Tibial nerve (tissue), 4 donors: Measurements from ENCODE around the gene BMERB1. TPM values are rescaled to one million over a fixed set of nuclear protein-coding genes. Genes with fewer than 3 reads are reported as not detected.
"Not testable (repeated sequence)": the region's sequence is repeated elsewhere in the genome, so short reads cannot be mapped to it uniquely, and the experiment has no call there.

Experiments used
- DNase-seq, 2 donors: peaks; one replicate each; pipeline ENCODE4 v3.0.0-alpha.2; 2019; ENCODE audit warnings: low spot score in 2 of 2
- H3K27ac ChIP-seq, 4 donors: fragments of 200-600 bp; sonication (generic) in 3 of 4; one replicate each; pipeline ENCODE4 v1.5.1; 2017 to 2019; ENCODE audit warnings: mild to moderate bottlenecking in 1 of 4
- H3K27me3 ChIP-seq, 2 donors: fragments of 200-600 bp; sonication (generic) in 1 of 2; one replicate each; pipeline versions ENCODE4 v1.5.1 to v1.6.0; 2017 to 2019
- H3K36me3 ChIP-seq, 3 donors: fragments of 200-600 bp; sonication (generic); one replicate each; pipeline ENCODE4 v1.5.1; 2018 to 2019
- H3K4me1 ChIP-seq, 4 donors: fragments of 200-600 bp; sonication (generic) in 3 of 4; one replicate each; pipeline ENCODE4 v1.5.1; 2017 to 2019
- H3K4me3 ChIP-seq, 4 donors: fragments of 200-600 bp; sonication (generic) in 3 of 4; one replicate each; pipeline ENCODE4 v1.5.1; 2017 to 2019; ENCODE audit warnings: mild to moderate bottlenecking in 1 of 4, moderate library complexity in 1 of 4
- H3K9me3 ChIP-seq, 4 donors: fragments of 200-600 bp; sonication (generic) in 3 of 4; one replicate each; pipeline ENCODE4 v1.5.1; 2017 to 2019
- CTCF ChIP-seq, 5 experiments: fragments of 200-600 bp in 3 of 5; fragments of 450-650 bp in 2 of 5; sonication (generic) in 3 of 5; IDR thresholded peaks; one replicate each; pipeline ENCODE4 v1.5.1; 2016 to 2019; ENCODE audit warnings: antibody characterized with exemption in 5 of 5, mild to moderate bottlenecking in 3 of 5, moderate library complexity in 2 of 5
- EP300 ChIP-seq, 2 donors: sonication (generic); formaldehyde crosslinking; IDR thresholded peaks; one replicate each; pipeline ENCODE4 v1.6.1; 2017; ENCODE audit warnings: antibody characterized with exemption in 2 of 2, mild to moderate bottlenecking in 1 of 2
- POLR2A ChIP-seq, 2 donors: fragments of 450-650 bp; IDR thresholded peaks; one replicate each; pipeline ENCODE4 v1.6.1; 2017; ENCODE audit warnings: antibody characterized with exemption in 2 of 2, mild to moderate bottlenecking in 2 of 2, moderate library complexity in 2 of 2
- WGBS, 2 donors: methylation state at CpG; one replicate each; pipeline ENCODE4 v1.1.5; 2018; 5-methylcytosine and 5-hydroxymethylcytosine counted together
- total RNA-seq, 4 donors: library from RNA; depleted of rRNA; stranded (reverse); fragments of >200 nt; gene quantifications; one replicate each; pipeline ENCODE4 v1.1.0, GENCODE V29; 2016

The BMERB1 gene
- total RNA-seq, 4 donors from 2014 or later: 42.9 to 85.9 (median 54.8) TPM

- DNase-seq: no peak
- Histone ChIP-seq H3K4me3 (no peak overlapping the region), H3K27me3 (no peaks in the 10 kb centered on the region), H3K9me3 (no peaks in the 10 kb centered on the region), H3K27ac (no peak overlapping the region), H3K4me1 (no peaks in the 10 kb centered on the region), H3K36me3 (no peaks in the 10 kb centered on the region)
- WGBS, 2 donors: 92% methylated on average over 2 of the region's 2 CpGs
- TF ChIP-seq POLR2A (IDR thresholded peaks at IDR 0.05): no peak
- TF ChIP-seq EP300 (IDR thresholded peaks at IDR 0.05): no peak
- TF ChIP-seq CTCF (IDR thresholded peaks at IDR 0.05): no peak
Observed at GRCh38 chr16:15417197-15417596, 17.2 kb upstream of the BMERB1 start.

GRCh38 chr16:15418206-15418605 is 16.2 kb upstream of the BMERB1 start:
- WGBS, 2 donors: 67 to 85% methylated on average over 3 of the region's 3 CpGs
- DNase-seq: no peak
- no peaks in the 10 kb centered on the region for H3K9me3 ChIP-seq
- no peak overlapping the region for H3K27ac ChIP-seq
- no peaks in the 10 kb centered on the region for H3K27me3 ChIP-seq
- H3K36me3 ChIP-seq: no peaks in the 10 kb centered on the region
- no peaks in the 10 kb centered on the region for H3K4me1 ChIP-seq
- H3K4me3 ChIP-seq: no peak overlapping the region
- TF ChIP-seq EP300 (IDR thresholded peaks at IDR 0.05) (no peak), CTCF (IDR thresholded peaks at IDR 0.05) (no peak)

- 81 to 84% methylated on average over 5 of the region's 5 CpGs for WGBS, 2 donors
- not testable (repeated sequence) for H3K4me1 ChIP-seq, H3K27ac ChIP-seq, H3K36me3 ChIP-seq, H3K9me3 ChIP-seq, H3K27me3 ChIP-seq, DNase-seq, H3K4me3 ChIP-seq
Observed at GRCh38 chr16:15421696-15422095, 12.7 kb upstream of the BMERB1 start.

- Histone ChIP-seq H3K9me3 (no peaks in the 10 kb centered on the region), H3K27ac (no peak overlapping the region), H3K36me3 (no peaks in the 10 kb centered on the region), H3K4me3 (no peak overlapping the region), H3K4me1 (no peaks in the 10 kb centered on the region), H3K27me3 (no peaks in the 10 kb centered on the region)
- DNase-seq: no peak
- WGBS, 2 donors: 90% methylated on average over 8 of the region's 8 CpGs
- TF ChIP-seq CTCF (IDR thresholded peaks at IDR 0.05) (no peak), EP300 (IDR thresholded peaks at IDR 0.05) (no peak), POLR2A (IDR thresholded peaks at IDR 0.05) (no peak)
Observed at GRCh38 chr16:15422222-15422621, 12.2 kb upstream of the BMERB1 start.

GRCh38 chr16:15425861-15426260 is 8.5 kb upstream of the BMERB1 start:
- H3K27me3 ChIP-seq: no peaks in the 10 kb centered on the region
- H3K9me3 ChIP-seq: no peaks in the 10 kb centered on the region
- WGBS, 2 donors: 81 to 82% methylated on average over 6 of the region's 6 CpGs
- no peaks in the 10 kb centered on the region for H3K36me3 ChIP-seq
- no peak for DNase-seq
- H3K27ac ChIP-seq: no peak overlapping the region
- H3K4me1 ChIP-seq: peaks cover 0 to 10% (median 4%) of the 10 kb centered on the region in 4 donors
- H3K4me3 ChIP-seq: no peak overlapping the region
- TF ChIP-seq POLR2A (IDR thresholded peaks at IDR 0.05): no peak

- Histone ChIP-seq H3K4me1 (peaks cover 0 to 10% (median 4%) of the 10 kb centered on the region in 4 donors), H3K4me3 (no peak overlapping the region), H3K9me3 (no peaks in the 10 kb centered on the region), H3K36me3 (no peaks in the 10 kb centered on the region), H3K27me3 (no peaks in the 10 kb centered on the region), H3K27ac (no peak overlapping the region)
- no peak for TF ChIP-seq CTCF (IDR thresholded peaks at IDR 0.05)
- no peak for TF ChIP-seq EP300 (IDR thresholded peaks at IDR 0.05)
- no peak for TF ChIP-seq POLR2A (IDR thresholded peaks at IDR 0.05)
- 75 to 79% methylated on average over 6 of the region's 6 CpGs for WGBS, 2 donors
- DNase-seq: no peak
Observed at GRCh38 chr16:15426796-15427195, 7.6 kb upstream of the BMERB1 start.
